ENCODE results near the gene ABLIM1. TPM values are rescaled to one million over a fixed set of nuclear protein-coding genes. Genes with fewer than 3 reads are reported as not detected.

Gene ABLIM1
- total and polyA plus RNA-seq, 10 of the 15 experiments (the other 5 are each of a cell fraction or from before 2014, with no cell fraction given): 14.2 to 50.5 (median 28.1) TPM

- Histone ChIP-seq H3K9ac (ENCODE audit: control insufficient read depth, insufficient read depth, low read length) (no peak overlapping the region), H3K27me3 (replicated peaks in 1 of 2; ENCODE audit: control insufficient read depth in 2 of 2, insufficient read depth in 2 of 2, low read length in 1 of 2) (no peaks in the 10 kb centered on the region; a peak in 1 of 4 replicates), H3K4me1 (ENCODE audit: control insufficient read depth, insufficient read depth, low read length) (no peaks in the 10 kb centered on the region), H4K20me1 (ENCODE audit: control insufficient read depth, insufficient read depth) (no peaks in the 10 kb centered on the region), H3K27ac (ENCODE audit: control insufficient read depth, insufficient read depth) (no peak overlapping the region), H3K9me3 (replicated peaks; ENCODE audit: control insufficient read depth, insufficient read depth, low read length) (no peaks in the 10 kb centered on the region), H3K4me2 (ENCODE audit: control insufficient read depth, insufficient read depth) (no peak overlapping the region), H3K79me2 (ENCODE audit: control insufficient read depth, insufficient read depth, low read length) (no peaks in the 10 kb centered on the region), H3K36me3 (ENCODE audit: control insufficient read depth in 2 of 2, insufficient read depth in 2 of 2, low read length in 1 of 2) (no peaks in the 10 kb centered on the region), H2AFZ (ENCODE audit: control insufficient read depth, low read depth, low read length) (no peak overlapping the region), H3K4me3 (no peak overlapping the region)
- in situ Hi-C loops (cut with MboI): no loop called here
- ATAC-seq (no peak), FAIRE-seq (no peak), DNase-seq (ENCODE audit: low read depth, low spot score) (no peak)
- ChIA-PET CTCF (interaction anchor here (0.6 to 1.4 kb wide), 2 partner anchors 43 to 59 kb away, joined by 3 read pairs; no protein-coding TSS in a partner anchor), RAD21 (ENCODE audit: unreplicated experiment) (interaction anchor here (0.5 kb wide), 1 partner anchor 137 kb away, joined by 3 read pairs; no protein-coding TSS in a partner anchor), POLR2A (no interaction called here), SMC1A (ENCODE audit: uncharacterized antibody, unreplicated experiment) (interaction anchor here (1.0 kb wide), 1 partner anchor 10 kb away, joined by 3 read pairs; the partner anchor contains the start of gene ABLIM1)
- intact Hi-C loops (cut with micrococcal nuclease; ENCODE audit: unreplicated experiment): no loop called here
- no TSS peak for BruUV-seq (replicated peaks)
- 37% methylated on average over 2 of the region's 2 CpGs for WGBS (ENCODE audit: insufficient coverage, insufficient replicate concordance, low lambda C conversion rate, missing lambda C conversion rate)
- TF ChIP-seq CHD2 (IDR thresholded peaks at IDR 0.05; ENCODE audit: borderline replicate concordance, low read depth, low read length) (no peak), STAT1 (conservative IDR thresholded peaks at IDR 0.05) (no peak), PAX8 (IDR thresholded peaks at IDR 0.05) (no peak), SMARCA5 (IDR thresholded peaks at IDR 0.05) (no peak), SUPT20H (IDR thresholded peaks at IDR 0.05; ENCODE audit: borderline replicate concordance, control insufficient read depth, low read depth, low read length) (no peak), LARP7 (IDR thresholded peaks at IDR 0.05) (no peak), SIN3A (IDR thresholded peaks at IDR 0.05; ENCODE audit: low read depth, low read length) (no peak), SIX5 (IDR thresholded peaks at IDR 0.05; ENCODE audit: low read depth, low read length, severe bottlenecking) (no peak), USF1 (IDR thresholded peaks at IDR 0.05; ENCODE audit: borderline replicate concordance, extremely low read length, insufficient read depth, low read depth, low read length) (no peak), ZZZ3 (IDR thresholded peaks at IDR 0.05; ENCODE audit: control insufficient read depth, insufficient read length, low read depth) (no peak), GABPA (IDR thresholded peaks at IDR 0.05; ENCODE audit: low read depth) (no peak), ELK1 (IDR thresholded peaks at IDR 0.05; ENCODE audit: low read depth, low read length) (no peak), RUNX3 (IDR thresholded peaks at IDR 0.05; ENCODE audit: low read length) (no peak), NKRF (conservative IDR thresholded peaks at IDR 0.05) (no peak), RB1 (IDR thresholded peaks at IDR 0.05; ENCODE audit: borderline replicate concordance) (no peak), JUNB (IDR thresholded peaks at IDR 0.05) (no peak), MEF2B (IDR thresholded peaks at IDR 0.05; ENCODE audit: partially characterized antibody, poor library complexity, severe bottlenecking) (no peak), FOXM1 (IDR thresholded peaks at IDR 0.05; ENCODE audit: low read depth, low read length) (no peak)
Measured at GRCh38 chr10:114647545-114648138, 10.4 kb downstream of the ABLIM1 start.
